ENCODE results near the gene GALM. TPM values are rescaled to one million over a fixed set of nuclear protein-coding genes. Genes with fewer than 3 reads are reported as not detected.
A peak's percentile ranks its signal among the peaks of the same experiment; 100 is the strongest.
"Not testable (repeated sequence)": the region's sequence is repeated elsewhere in the genome, so short reads cannot be mapped to it uniquely, and the experiment has no call there.

The GALM gene
- total and polyA plus RNA-seq, 2 experiments from 2014 or later = 46.0 to 47.4 TPM

GRCh38 chr2:38702413-38702812, 36.5 kb downstream of the GALM start:
- Histone ChIP-seq H3K9me3 (ENCODE audit: low read depth) (no peaks in the 10 kb centered on the region), H3K27me3 (no peaks in the 10 kb centered on the region), H3K4me1 (ENCODE audit: low read depth) (no peaks in the 10 kb centered on the region), H3K27ac (no peak overlapping the region), H3K4me3 (no peak overlapping the region), H3K36me3 (no peaks in the 10 kb centered on the region)
- peak in 1 of 2 donors; percentile 77 for DNase-seq (ENCODE audit: low read depth in 1 of 2, low spot score in 1 of 2)
- TF ChIP-seq, protein P1, sequence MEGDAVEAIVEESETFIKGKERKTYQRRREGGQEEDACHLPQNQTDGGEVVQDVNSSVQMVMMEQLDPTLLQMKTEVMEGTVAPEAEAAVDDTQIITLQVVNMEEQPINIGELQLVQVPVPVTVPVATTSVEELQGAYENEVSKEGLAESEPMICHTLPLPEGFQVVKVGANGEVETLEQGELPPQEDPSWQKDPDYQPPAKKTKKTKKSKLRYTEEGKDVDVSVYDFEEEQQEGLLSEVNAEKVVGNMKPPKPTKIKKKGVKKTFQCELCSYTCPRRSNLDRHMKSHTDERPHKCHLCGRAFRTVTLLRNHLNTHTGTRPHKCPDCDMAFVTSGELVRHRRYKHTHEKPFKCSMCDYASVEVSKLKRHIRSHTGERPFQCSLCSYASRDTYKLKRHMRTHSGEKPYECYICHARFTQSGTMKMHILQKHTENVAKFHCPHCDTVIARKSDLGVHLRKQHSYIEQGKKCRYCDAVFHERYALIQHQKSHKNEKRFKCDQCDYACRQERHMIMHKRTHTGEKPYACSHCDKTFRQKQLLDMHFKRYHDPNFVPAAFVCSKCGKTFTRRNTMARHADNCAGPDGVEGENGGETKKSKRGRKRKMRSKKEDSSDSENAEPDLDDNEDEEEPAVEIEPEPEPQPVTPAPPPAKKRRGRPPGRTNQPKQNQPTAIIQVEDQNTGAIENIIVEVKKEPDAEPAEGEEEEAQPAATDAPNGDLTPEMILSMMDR (IDR thresholded peaks at IDR 0.05; ENCODE audit: low read depth, low read length) = no peak

GRCh38 chr2:38703336-38703735, 37.4 kb downstream of the GALM start:
- H3K4me1 ChIP-seq (ENCODE audit: low read depth); H3K27ac ChIP-seq; H3K9me3 ChIP-seq (ENCODE audit: low read depth); H3K27me3 ChIP-seq; H3K36me3 ChIP-seq; H3K4me3 ChIP-seq: not testable (repeated sequence)
- DNase-seq (ENCODE audit: low read depth in 1 of 2, low spot score in 1 of 2) = peak in 1 of 2 donors; percentile 17

DNA sequence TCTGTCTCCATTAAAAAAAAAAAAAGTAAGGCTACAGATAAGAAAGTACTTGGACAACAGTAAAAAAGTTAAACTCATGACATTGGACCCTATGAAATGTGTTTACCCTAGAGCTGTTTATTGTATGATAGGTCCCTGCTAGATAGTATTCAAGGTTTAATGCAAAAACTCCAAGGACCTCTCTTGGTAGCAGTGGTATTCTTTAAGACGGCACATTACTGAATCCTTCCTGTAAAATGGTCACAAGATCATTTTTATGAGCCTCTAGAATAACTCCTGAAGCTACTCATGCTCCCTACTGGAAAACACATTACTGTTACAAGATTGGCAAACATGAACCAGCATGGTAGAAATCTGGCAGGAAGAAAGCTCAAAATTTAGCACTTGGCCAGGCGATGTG, 38.8 kb downstream of the GALM start:
- TF ChIP-seq, protein P1 (IDR thresholded peaks at IDR 0.05; ENCODE audit: low read depth, low read length) = no peak
- H3K27ac ChIP-seq = no peak overlapping the region

GRCh38 chr2:38706846-38707345, 41.0 kb downstream of the GALM start:
- H3K4me3 ChIP-seq = no peak overlapping the region
- no peaks in the 10 kb centered on the region for H3K4me1 ChIP-seq (ENCODE audit: low read depth)
- no peaks in the 10 kb centered on the region for H3K27me3 ChIP-seq
- no peak for DNase-seq (ENCODE audit: low read depth in 1 of 2, low spot score in 1 of 2)
- TF ChIP-seq, protein P1 (IDR thresholded peaks at IDR 0.05; ENCODE audit: low read depth, low read length) = no peak
- H3K36me3 ChIP-seq = no peaks in the 10 kb centered on the region
- no peaks in the 10 kb centered on the region for H3K9me3 ChIP-seq (ENCODE audit: low read depth)
- no peak overlapping the region for H3K27ac ChIP-seq

More for the DNA sequence above, 38.8 kb downstream of the GALM start:
- no peaks in the 10 kb centered on the region for H3K9me3 ChIP-seq (ENCODE audit: low read depth)
- DNase-seq (ENCODE audit: low read depth in 1 of 2, low spot score in 1 of 2) = no peak
- no peak overlapping the region for H3K4me3 ChIP-seq
- H3K4me1 ChIP-seq (ENCODE audit: low read depth) = no peaks in the 10 kb centered on the region
- no peaks in the 10 kb centered on the region for H3K36me3 ChIP-seq
- H3K27me3 ChIP-seq = no peaks in the 10 kb centered on the region

- H3K27ac ChIP-seq; H3K36me3 ChIP-seq; H3K27me3 ChIP-seq; H3K4me3 ChIP-seq; H3K9me3 ChIP-seq (ENCODE audit: low read depth); H3K4me1 ChIP-seq (ENCODE audit: low read depth); DNase-seq (ENCODE audit: low read depth in 1 of 2, low spot score in 1 of 2): not testable (repeated sequence)
Measured at GRCh38 chr2:38708491-38708890, 42.6 kb downstream of the GALM start.

GRCh38 chr2:38708900-38709566, 43.1 kb downstream of the GALM start:
- H3K4me3 ChIP-seq = no peak overlapping the region
- TF ChIP-seq, protein P1 (IDR thresholded peaks at IDR 0.05; ENCODE audit: low read depth, low read length) = no peak
- H3K27me3 ChIP-seq = no peaks in the 10 kb centered on the region
- H3K4me1 ChIP-seq (ENCODE audit: low read depth) = no peaks in the 10 kb centered on the region
- no peak overlapping the region for H3K27ac ChIP-seq
- DNase-seq (ENCODE audit: low read depth in 1 of 2, low spot score in 1 of 2) = no peak
- no peaks in the 10 kb centered on the region for H3K9me3 ChIP-seq (ENCODE audit: low read depth)
- H3K36me3 ChIP-seq = no peaks in the 10 kb centered on the region
